Stimulated activated effector memory CD8-positive, alpha-beta T cell treated with anti-CD3 and anti-CD28 coated beads, Interleukin-12 subunit alpha, Interleukin-12 subunit beta, amount 100 ng/mL, for 72 hours (primary cell): ENCODE measurements around the gene ZNF14.
"Not testable (repeated sequence)": the region's sequence is repeated elsewhere in the genome, so short reads cannot be mapped to it uniquely, and the experiment has no call there.

Experiments used
- ATAC-seq: fragments of 150-1000 bp; cut with Tn5 transposase; 2 replicates; pipeline ENCODE4 v1.10.0; 2021
- DNase-seq, 2 donors: peaks; one replicate each; pipeline ENCODE4 v3.0.0; 2021 to 2022; ENCODE audit warnings: low spot score in 2 of 2
- H3K27ac Mint-ChIP-seq: one replicate; pipeline ENCODE4 v1.8.0; 2022; ENCODE audit warnings: mild to moderate bottlenecking, mixed read lengths
- H3K36me3 Mint-ChIP-seq: one replicate; pipeline ENCODE4 v1.8.0; 2022; ENCODE audit warnings: mild to moderate bottlenecking, mixed read lengths
- H3K4me1 Mint-ChIP-seq: one replicate; pipeline ENCODE4 v1.8.0; 2022; ENCODE audit warnings: mixed read lengths
- H3K4me3 Mint-ChIP-seq: one replicate; pipeline ENCODE4 v1.8.0; 2022; ENCODE audit warnings: mild to moderate bottlenecking, mixed read lengths
- H3K9me3 Mint-ChIP-seq: one replicate; pipeline ENCODE4 v1.8.0; 2022; ENCODE audit warnings: mixed read lengths

Gene ZNF14

GRCh38 chr19:19732579-19733501 is at the start of gene ZNF14:
ZNF14 (minus strand) TSS chr19:19733112; CDS start chr19:19732958, 154 bp downstream.
- ATAC-seq (peak; percentile 100), DNase-seq (peak; percentile 80 to 94)
- Mint-ChIP-seq H3K4me3 (peak within 1 kb of the TSS; percentile 94), H3K4me1 (peaks cover 18% of the 10 kb centered on the region), H3K27ac (peak within 1 kb of the TSS; percentile 93), H3K36me3 (peaks cover 41% of the 10 kb centered on the region), H3K9me3 (no peaks in the 10 kb centered on the region)

- not testable (repeated sequence) for H3K4me3 Mint-ChIP-seq, H3K9me3 Mint-ChIP-seq, ATAC-seq, DNase-seq
- H3K4me1 Mint-ChIP-seq: peaks cover 64% of the 10 kb centered on the region
- H3K27ac Mint-ChIP-seq: peak overlapping the region; percentile 5
- peaks cover 58% of the 10 kb centered on the region for H3K36me3 Mint-ChIP-seq
These were observed 48.9 kb upstream of the ZNF14 start for GRCh38 chr19:19781791-19782190.

- H3K27ac Mint-ChIP-seq: peak overlapping the region; percentile 63
These were observed 45.8 kb upstream of the ZNF14 start for GRCh38 chr19:19778666-19779065.

GRCh38 chr19:19777692-19778091 is 44.8 kb upstream of the ZNF14 start:
- ATAC-seq: no peak
- DNase-seq: no peak
- H3K4me1 Mint-ChIP-seq: peaks cover 58% of the 10 kb centered on the region
- peaks cover 36% of the 10 kb centered on the region for H3K36me3 Mint-ChIP-seq
- H3K27ac Mint-ChIP-seq: peak overlapping the region; percentile 91
- H3K9me3 Mint-ChIP-seq: no peaks in the 10 kb centered on the region
- H3K4me3 Mint-ChIP-seq: peak overlapping the region; percentile 92

More at GRCh38 chr19:19778666-19779065, 45.8 kb upstream of the ZNF14 start:
- Mint-ChIP-seq H3K4me1 (peaks cover 64% of the 10 kb centered on the region), H3K36me3 (peaks cover 38% of the 10 kb centered on the region), H3K9me3 (no peaks in the 10 kb centered on the region), H3K4me3 (peak overlapping the region; percentile 92)
- ATAC-seq (no peak), DNase-seq (no peak)

GRCh38 chr19:19776206-19777008 is 43.5 kb upstream of the ZNF14 start:
- DNase-seq (peak; percentile 78 to 95), ATAC-seq (peak; percentile 100)
- H3K4me1 Mint-ChIP-seq: peaks cover 48% of the 10 kb centered on the region
- H3K36me3 Mint-ChIP-seq: peaks cover 36% of the 10 kb centered on the region
- H3K4me3 Mint-ChIP-seq: peak overlapping the region; percentile 92
- H3K9me3 Mint-ChIP-seq: no peaks in the 10 kb centered on the region
- peak overlapping the region; percentile 91 for H3K27ac Mint-ChIP-seq

- Mint-ChIP-seq H3K27ac (peak overlapping the region; percentile 91), H3K9me3 (no peaks in the 10 kb centered on the region), H3K36me3 (peaks cover 36% of the 10 kb centered on the region), H3K4me3 (peak overlapping the region; percentile 92), H3K4me1 (peaks cover 48% of the 10 kb centered on the region)
- DNase-seq (no peak), ATAC-seq (peak; percentile 20)
These were observed 42.9 kb upstream of the ZNF14 start for GRCh38 chr19:19775891-19776205.

- H3K9me3 Mint-ChIP-seq: no peaks in the 10 kb centered on the region
- ATAC-seq (no peak), DNase-seq (no peak)
- peaks cover 26% of the 10 kb centered on the region for H3K36me3 Mint-ChIP-seq
- peak overlapping the region; percentile 92 for H3K4me3 Mint-ChIP-seq
- peaks cover 46% of the 10 kb centered on the region for H3K4me1 Mint-ChIP-seq
- H3K27ac Mint-ChIP-seq: no peak overlapping the region
These were observed 41.6 kb upstream of the ZNF14 start for GRCh38 chr19:19774354-19775033.

- ATAC-seq, DNase-seq, H3K9me3 Mint-ChIP-seq, H3K4me3 Mint-ChIP-seq, H3K27ac Mint-ChIP-seq: not testable (repeated sequence)
- H3K36me3 Mint-ChIP-seq: peaks cover 10% of the 10 kb centered on the region
- H3K4me1 Mint-ChIP-seq: peaks cover 20% of the 10 kb centered on the region
These were observed 39.1 kb upstream of the ZNF14 start for GRCh38 chr19:19771963-19772362.

GRCh38 chr19:19769971-19770370 is 37.1 kb upstream of the ZNF14 start:
- DNase-seq, H3K4me3 Mint-ChIP-seq, ATAC-seq, H3K4me1 Mint-ChIP-seq, H3K27ac Mint-ChIP-seq, H3K36me3 Mint-ChIP-seq, H3K9me3 Mint-ChIP-seq: not testable (repeated sequence)

- no peak for DNase-seq
- no peak for ATAC-seq
- H3K4me1 Mint-ChIP-seq: no peaks in the 10 kb centered on the region
- H3K36me3 Mint-ChIP-seq: no peaks in the 10 kb centered on the region
- no peaks in the 10 kb centered on the region for H3K9me3 Mint-ChIP-seq
- no peak overlapping the region for H3K4me3 Mint-ChIP-seq
- no peak overlapping the region for H3K27ac Mint-ChIP-seq
These were observed 25.3 kb upstream of the ZNF14 start for GRCh38 chr19:19758164-19758563.

- no peak for ATAC-seq
- Mint-ChIP-seq H3K27ac (no peak overlapping the region), H3K4me3 (no peak overlapping the region), H3K36me3 (no peaks in the 10 kb centered on the region), H3K9me3 (no peaks in the 10 kb centered on the region), H3K4me1 (no peaks in the 10 kb centered on the region)
- DNase-seq: no peak
These were observed 20.0 kb upstream of the ZNF14 start for GRCh38 chr19:19752760-19753403.

- H3K4me3 Mint-ChIP-seq: no peak overlapping the region
- DNase-seq (no peak), ATAC-seq (no peak)
- no peaks in the 10 kb centered on the region for H3K36me3 Mint-ChIP-seq
- no peak overlapping the region for H3K27ac Mint-ChIP-seq
- H3K9me3 Mint-ChIP-seq: no peaks in the 10 kb centered on the region
- H3K4me1 Mint-ChIP-seq: no peaks in the 10 kb centered on the region
These were observed 18.9 kb upstream of the ZNF14 start for GRCh38 chr19:19751846-19752245.

- Mint-ChIP-seq H3K27ac (no peak overlapping the region), H3K9me3 (no peaks in the 10 kb centered on the region), H3K4me1 (no peaks in the 10 kb centered on the region), H3K4me3 (no peak overlapping the region), H3K36me3 (no peaks in the 10 kb centered on the region)
- no peak for ATAC-seq
- DNase-seq: no peak
These were observed 18.2 kb upstream of the ZNF14 start for GRCh38 chr19:19750842-19751790.
